Measurements from ENCODE around the gene SMPX. TPM values are rescaled to one million over a fixed set of nuclear protein-coding genes. Genes with fewer than 3 reads are reported as not detected.

The SMPX gene
- total RNA-seq, 2 donors from 2014 or later = 403 to 651 TPM

GRCh38 chrX:21659320-21659719, 98.6 kb downstream of the SMPX start:
- Histone ChIP-seq H3K4me3 (no peak overlapping the region), H3K27ac (no peak overlapping the region), H3K4me1 (no peaks in the 10 kb centered on the region), H3K9me3 (no peaks in the 10 kb centered on the region), H3K36me3 (no peaks in the 10 kb centered on the region), H3K27me3 (no peaks in the 10 kb centered on the region)
- TF ChIP-seq CTCF (IDR thresholded peaks at IDR 0.05) = no peak
- DNase-seq (ENCODE audit: low spot score) = no peak

- no peaks in the 10 kb centered on the region for H3K4me1 ChIP-seq
- TF ChIP-seq CTCF (IDR thresholded peaks at IDR 0.05) = no peak
- peak overlapping the region; percentile 44 to 57 for H3K27ac ChIP-seq
- DNase-seq (ENCODE audit: low spot score) = no peak
- no peaks in the 10 kb centered on the region for H3K27me3 ChIP-seq
- no peaks in the 10 kb centered on the region for H3K9me3 ChIP-seq
- H3K4me3 ChIP-seq = peak overlapping the region; percentile 32 to 40
- H3K36me3 ChIP-seq = no peaks in the 10 kb centered on the region
Measured at GRCh38 chrX:21658746-21659145, 99.2 kb downstream of the SMPX start.

- H3K9me3 ChIP-seq = no peaks in the 10 kb centered on the region
Measured at GRCh38 chrX:21658152-21658737, 99.7 kb downstream of the SMPX start, which contains the start of gene KLHL34. Gene KLHL34 (minus strand): TSS chrX:21658330. CDS start chrX:21657788, 542 bp downstream.

GRCh38 chrX:21657318-21658151, 100.4 kb downstream of the SMPX start:
- Histone ChIP-seq H3K36me3 (no peaks in the 10 kb centered on the region), H3K27ac (peak overlapping the region in 1 of 2 donors; percentile 44), H3K4me1 (no peaks in the 10 kb centered on the region), H3K4me3 (peak overlapping the region; percentile 32 to 40), H3K9me3 (no peaks in the 10 kb centered on the region), H3K27me3 (no peaks in the 10 kb centered on the region)
- no peak for TF ChIP-seq CTCF (IDR thresholded peaks at IDR 0.05)
- no peak for DNase-seq (ENCODE audit: low spot score)

More at GRCh38 chrX:21658152-21658737, 99.7 kb downstream of the SMPX start, which contains the start of gene KLHL34:
- Histone ChIP-seq H3K27me3 (no peaks in the 10 kb centered on the region), H3K36me3 (no peaks in the 10 kb centered on the region), H3K4me3 (peak within 1 kb of the TSS; percentile 32 to 40), H3K4me1 (no peaks in the 10 kb centered on the region), H3K27ac (peak within 1 kb of the TSS; percentile 44 to 57)
- no peak for DNase-seq (ENCODE audit: low spot score)
- no peak for TF ChIP-seq CTCF (IDR thresholded peaks at IDR 0.05)

GRCh38 chrX:21656587-21657317, 101.2 kb downstream of the SMPX start:
- H3K9me3 ChIP-seq = no peaks in the 10 kb centered on the region
- H3K4me1 ChIP-seq = no peaks in the 10 kb centered on the region
- H3K4me3 ChIP-seq = peak overlapping the region in 1 of 2 donors; percentile 3
- H3K36me3 ChIP-seq = no peaks in the 10 kb centered on the region
- no peak overlapping the region for H3K27ac ChIP-seq
- TF ChIP-seq CTCF (IDR thresholded peaks at IDR 0.05) = no peak
- no peak for DNase-seq (ENCODE audit: low spot score)
- no peaks in the 10 kb centered on the region for H3K27me3 ChIP-seq

Other genes with a start within 250 kb of the SMPX start
- gene KLHL34, start 99.8 kb downstream of the SMPX start, total RNA-seq = 1 to 10 TPM; 1.1 to 2.2 TPM
- gene MBTPS2, start 81.5 kb upstream of the SMPX start, total RNA-seq = 10 to 100 TPM in 1 of 2 donors, 1 to 10 TPM in 1; 6.9 to 10.0 TPM
- gene YY2, start 97.9 kb upstream of the SMPX start, total RNA-seq = under 1 TPM; 0.63 to 0.98 TPM
- gene SMS, start 182.6 kb upstream of the SMPX start, total RNA-seq = 10 to 100 TPM; 40.3 to 41.3 TPM